Stomach smooth muscle (tissue), 2 donors: Measurements from ENCODE around the gene CHST12.

Source experiments
- H3K27ac ChIP-seq: one replicate; pipeline ENCODE4 v1.7.0; 2013; ENCODE audit warnings: mild to moderate bottlenecking, low read length, inconsistent platforms
- H3K27me3 ChIP-seq, 2 donors: one replicate each; pipeline ENCODE4 v1.7.0; 2013; ENCODE audit warnings: low read length in 2 of 2; ENCODE audit not compliant: insufficient read depth in 2 of 2, control insufficient read depth in 1 of 2
- H3K36me3 ChIP-seq, 2 donors: one replicate each; pipeline ENCODE4 v1.7.0; 2013; ENCODE audit warnings: low read length in 2 of 2; ENCODE audit not compliant: control insufficient read depth in 2 of 2, insufficient read depth in 2 of 2
- H3K4me1 ChIP-seq: one replicate; pipeline ENCODE4 v1.7.0; 2013; ENCODE audit warnings: low read length; ENCODE audit not compliant: control insufficient read depth, insufficient read depth
- H3K4me3 ChIP-seq, 2 donors: one replicate each; pipeline ENCODE4 v1.7.0; 2013; ENCODE audit warnings: low read length in 2 of 2
- H3K9ac ChIP-seq, 2 donors: one replicate each; pipeline ENCODE4 v1.7.0; 2013; ENCODE audit warnings: low read length in 2 of 2, mild to moderate bottlenecking in 1 of 2
- H3K9me3 ChIP-seq, 2 donors: one replicate each; pipeline ENCODE4 v1.7.0; 2013; ENCODE audit warnings: low read length in 2 of 2; ENCODE audit not compliant: control insufficient read depth in 2 of 2
- donor health status: healthy.
- donor health status: Pancreatic carcinoma.

CHST12 gene

DNA sequence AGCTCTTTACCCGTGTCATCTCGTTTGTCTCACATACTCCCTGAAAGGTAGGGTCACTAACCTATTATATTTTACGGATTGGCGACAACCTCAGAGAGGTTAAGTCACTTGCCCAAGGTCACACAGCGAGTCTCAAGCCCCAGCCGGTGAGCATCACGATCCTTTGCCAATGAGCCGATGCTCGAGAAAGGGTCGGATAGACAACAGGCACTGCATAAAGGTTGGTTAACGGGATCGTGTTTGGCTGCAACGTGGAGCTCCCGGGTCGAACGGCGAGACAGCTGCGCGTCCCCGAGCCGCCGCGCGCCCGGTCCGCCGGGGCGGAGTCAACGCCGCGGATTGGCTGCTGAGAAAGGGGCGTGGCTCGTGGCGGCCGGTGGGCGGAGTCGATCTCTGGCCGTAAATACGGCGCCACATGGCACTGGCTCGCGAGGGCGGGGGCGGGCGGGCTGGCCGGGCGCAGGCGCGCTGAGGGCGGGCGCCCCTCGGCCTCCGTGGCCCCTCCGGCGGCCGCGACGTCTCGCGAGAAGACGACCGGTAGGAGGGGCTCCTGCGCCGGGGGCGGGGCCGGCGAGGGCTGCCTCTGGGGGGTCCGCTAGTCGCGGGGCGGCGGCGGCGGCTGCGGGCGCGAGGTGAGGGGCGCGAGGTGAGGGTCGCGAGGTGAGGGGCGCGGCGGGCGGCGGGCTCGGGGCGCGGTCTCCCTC is at the start of gene CHST12:
Gene CHST12 (plus strand): TSS at position 598 of the 704 bp plus-strand sequence. CDS start 29,029 bp downstream, outside the sequence.
- H3K27me3 ChIP-seq, result no peaks in the 10 kb centered on the region
- peak within 1 kb of the TSS; percentile 89 to 95 for H3K4me3 ChIP-seq
- H3K9me3 ChIP-seq, result no peaks in the 10 kb centered on the region
- H3K9ac ChIP-seq, result peak within 1 kb of the TSS; percentile 73 to 75
- H3K27ac ChIP-seq, result peak within 1 kb of the TSS; percentile 31
- no peaks in the 10 kb centered on the region for H3K36me3 ChIP-seq
- peaks cover 25% of the 10 kb centered on the region for H3K4me1 ChIP-seq

DNA sequence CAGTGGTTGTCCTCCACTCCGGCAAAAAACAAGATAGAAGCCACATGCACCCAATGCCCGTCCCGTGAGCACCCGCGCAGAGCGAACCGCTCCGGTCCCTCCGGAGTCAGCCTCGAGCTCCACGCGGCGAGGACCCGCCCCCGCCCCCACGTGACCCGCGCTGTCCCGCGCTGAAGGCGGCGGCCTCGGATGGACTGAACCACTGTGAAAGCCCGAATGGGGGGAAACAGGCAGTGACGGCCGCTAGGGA is 49.5 kb upstream of the CHST12 start:
- Histone ChIP-seq H3K36me3 (peaks cover 0 to 3% of the 10 kb centered on the region in 2 donors), H3K27ac (peak overlapping the region; percentile 100), H3K9me3 (no peaks in the 10 kb centered on the region), H3K9ac (peak overlapping the region; percentile 97 to 100), H3K4me3 (peak overlapping the region; percentile 78 to 90), H3K27me3 (no peaks in the 10 kb centered on the region), H3K4me1 (peaks cover 24% of the 10 kb centered on the region)

DNA sequence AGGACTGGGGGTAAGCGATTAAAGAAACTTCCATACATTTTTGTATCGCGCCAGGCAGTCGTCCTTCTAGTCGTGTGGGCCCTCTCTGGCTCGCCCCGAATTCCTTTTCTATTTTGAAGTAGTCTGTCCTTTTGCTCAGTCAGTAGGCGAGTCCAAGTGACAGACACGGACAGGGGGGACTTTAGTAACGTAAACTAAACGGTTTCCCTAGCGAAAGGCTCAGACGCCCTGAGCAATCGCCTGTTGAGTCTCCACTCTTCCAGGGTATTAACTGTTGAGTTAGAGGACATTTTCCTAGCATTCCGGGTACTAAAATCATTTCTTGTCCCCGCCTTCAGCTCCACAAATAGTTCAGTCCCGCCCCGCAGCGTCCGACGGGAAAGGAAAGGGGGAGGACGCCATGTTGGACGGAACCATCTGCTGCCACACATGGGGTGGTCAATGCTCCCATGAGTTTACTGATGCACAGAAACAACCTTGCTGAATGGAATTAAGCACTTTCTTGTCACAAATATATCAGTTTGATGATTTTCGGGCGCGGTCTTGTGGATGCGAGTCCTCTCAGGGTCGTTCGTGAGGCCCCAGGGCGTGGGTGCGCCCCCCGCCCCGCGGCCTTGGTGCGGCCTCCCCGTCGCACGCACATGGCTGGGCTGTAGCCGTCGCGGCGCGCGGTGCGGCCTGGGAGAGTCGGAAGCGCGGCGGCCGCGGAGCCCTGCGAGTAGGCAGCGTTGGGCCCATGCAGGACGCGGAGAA is 49.0 kb upstream of the CHST12 start, which contains the start of gene EIF3B:
Gene EIF3B (plus strand): TSS at position 642 of the 753 bp plus-strand sequence. CDS start 95 bp downstream, at position 737.
- H3K27me3 ChIP-seq, result no peaks in the 10 kb centered on the region
- H3K4me3 ChIP-seq, result peak within 1 kb of the TSS; percentile 78 to 90
- peaks cover 0 to 3% of the 10 kb centered on the region in 2 donors for H3K36me3 ChIP-seq
- peak within 1 kb of the TSS; percentile 100 for H3K27ac ChIP-seq
- peaks cover 28% of the 10 kb centered on the region for H3K4me1 ChIP-seq
- no peaks in the 10 kb centered on the region for H3K9me3 ChIP-seq
- H3K9ac ChIP-seq, result peak within 1 kb of the TSS; percentile 97 to 100

DNA sequence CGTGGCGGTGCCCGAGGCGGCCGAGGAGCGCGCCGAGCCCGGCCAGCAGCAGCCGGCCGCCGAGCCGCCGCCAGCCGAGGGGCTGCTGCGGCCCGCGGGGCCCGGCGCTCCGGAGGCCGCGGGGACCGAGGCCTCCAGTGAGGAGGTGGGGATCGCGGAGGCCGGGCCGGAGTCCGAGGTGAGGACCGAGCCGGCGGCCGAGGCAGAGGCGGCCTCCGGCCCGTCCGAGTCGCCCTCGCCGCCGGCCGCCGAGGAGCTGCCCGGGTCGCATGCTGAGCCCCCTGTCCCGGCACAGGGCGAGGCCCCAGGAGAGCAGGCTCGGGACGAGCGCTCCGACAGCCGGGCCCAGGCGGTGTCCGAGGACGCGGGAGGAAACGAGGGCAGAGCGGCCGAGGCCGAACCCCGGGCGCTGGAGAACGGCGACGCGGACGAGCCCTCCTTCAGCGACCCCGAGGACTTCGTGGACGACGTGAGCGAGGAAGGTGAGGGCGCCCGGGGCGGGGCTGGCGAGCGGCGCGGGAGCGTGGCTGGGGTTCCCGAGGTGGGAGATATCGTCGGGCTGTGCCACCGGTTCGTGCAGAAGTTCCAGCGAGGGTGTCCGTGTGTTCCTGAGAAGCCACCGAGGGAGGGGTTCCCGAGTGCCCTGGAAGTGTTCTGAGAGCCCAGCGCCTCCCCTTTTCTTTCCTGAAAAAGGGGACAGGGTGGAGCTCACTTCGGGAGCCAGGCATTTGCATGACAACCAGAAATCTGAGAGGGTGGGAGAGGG is 48.3 kb upstream of the CHST12 start:
- H3K4me1 ChIP-seq, result peaks cover 30% of the 10 kb centered on the region
- peak overlapping the region; percentile 70 to 90 for H3K4me3 ChIP-seq
- H3K9me3 ChIP-seq, result no peaks in the 10 kb centered on the region
- no peak overlapping the region for H3K27ac ChIP-seq
- peak overlapping the region; percentile 81 to 89 for H3K9ac ChIP-seq
- no peaks in the 10 kb centered on the region for H3K27me3 ChIP-seq
- peaks cover 0 to 3% of the 10 kb centered on the region in 2 donors for H3K36me3 ChIP-seq

DNA sequence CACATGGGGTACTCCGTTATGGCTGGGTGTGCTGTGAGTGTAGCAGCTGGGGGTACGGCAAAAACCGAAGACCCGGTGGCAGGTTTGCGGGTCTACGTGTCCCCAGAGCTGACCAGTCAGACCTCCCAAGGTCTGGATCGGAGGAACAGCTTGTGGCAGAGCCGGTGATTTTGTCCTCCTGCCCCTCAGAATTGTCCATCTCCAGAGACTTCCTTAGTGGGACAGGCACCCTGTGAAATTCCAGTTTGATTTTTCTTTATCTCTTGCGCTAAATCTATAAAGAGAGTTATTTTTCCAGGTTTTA is 47.8 kb upstream of the CHST12 start:
- Histone ChIP-seq H3K27me3 (no peaks in the 10 kb centered on the region), H3K36me3 (peaks cover 0 to 3% of the 10 kb centered on the region in 2 donors), H3K9ac (peak overlapping the region; percentile 81 to 89), H3K4me1 (peaks cover 30% of the 10 kb centered on the region), H3K9me3 (no peaks in the 10 kb centered on the region), H3K4me3 (peak overlapping the region; percentile 70 to 90), H3K27ac (no peak overlapping the region)

DNA sequence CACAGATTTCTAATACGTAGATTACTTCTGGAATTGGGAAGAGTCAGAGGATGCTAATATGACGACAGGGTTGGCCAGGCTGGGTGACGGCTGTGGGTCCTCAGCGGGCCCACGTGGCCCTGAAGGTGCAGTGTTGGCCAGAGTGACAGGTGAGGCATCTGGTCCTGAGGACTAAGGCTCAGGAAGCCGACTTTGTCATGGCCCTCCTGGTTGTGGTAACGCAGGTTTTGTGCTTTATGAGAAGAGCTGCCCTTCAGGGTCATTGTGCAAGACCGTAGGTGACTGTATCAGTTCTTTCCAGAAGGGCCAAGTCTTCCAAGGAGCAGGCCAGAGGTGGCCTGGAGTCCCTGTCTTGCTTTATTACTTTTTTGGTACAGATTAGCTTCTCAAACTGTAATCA is 46.2 kb upstream of the CHST12 start:
- no peak overlapping the region for H3K27ac ChIP-seq
- peak overlapping the region in 1 of 2 donors; percentile 29 for H3K4me3 ChIP-seq
- H3K36me3 ChIP-seq, result peaks cover under 1 to 7% of the 10 kb centered on the region in 2 donors
- peaks cover 30% of the 10 kb centered on the region for H3K4me1 ChIP-seq
- peak overlapping the region in 1 of 2 donors; percentile 47 for H3K9ac ChIP-seq
- H3K27me3 ChIP-seq, result no peaks in the 10 kb centered on the region
- H3K9me3 ChIP-seq, result no peaks in the 10 kb centered on the region

DNA sequence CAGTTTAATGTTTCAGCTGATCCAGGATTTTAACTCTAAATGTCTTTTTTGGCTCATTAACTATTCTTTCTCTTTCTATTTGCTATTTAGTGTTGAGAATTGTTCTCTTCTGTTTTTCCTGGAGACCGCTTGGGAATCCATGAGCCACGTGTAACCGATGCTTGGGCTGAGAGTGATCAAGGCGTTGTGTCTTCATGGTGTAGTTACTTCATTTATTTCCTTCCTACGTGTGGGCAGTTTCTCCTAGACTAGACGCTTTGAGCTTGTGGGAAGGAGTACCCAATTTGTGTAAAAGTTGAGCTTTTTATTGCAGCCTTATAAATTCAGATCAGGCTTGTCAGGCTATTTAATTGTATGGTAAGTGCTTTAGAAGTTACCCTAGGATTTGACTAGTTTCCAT is 45.8 kb upstream of the CHST12 start:
- Histone ChIP-seq H3K9ac (no peak overlapping the region), H3K4me1 (peaks cover 30% of the 10 kb centered on the region), H3K27me3 (no peaks in the 10 kb centered on the region), H3K36me3 (peaks cover 5 to 11% of the 10 kb centered on the region in 2 donors), H3K4me3 (no peak overlapping the region), H3K9me3 (no peaks in the 10 kb centered on the region), H3K27ac (no peak overlapping the region)

DNA sequence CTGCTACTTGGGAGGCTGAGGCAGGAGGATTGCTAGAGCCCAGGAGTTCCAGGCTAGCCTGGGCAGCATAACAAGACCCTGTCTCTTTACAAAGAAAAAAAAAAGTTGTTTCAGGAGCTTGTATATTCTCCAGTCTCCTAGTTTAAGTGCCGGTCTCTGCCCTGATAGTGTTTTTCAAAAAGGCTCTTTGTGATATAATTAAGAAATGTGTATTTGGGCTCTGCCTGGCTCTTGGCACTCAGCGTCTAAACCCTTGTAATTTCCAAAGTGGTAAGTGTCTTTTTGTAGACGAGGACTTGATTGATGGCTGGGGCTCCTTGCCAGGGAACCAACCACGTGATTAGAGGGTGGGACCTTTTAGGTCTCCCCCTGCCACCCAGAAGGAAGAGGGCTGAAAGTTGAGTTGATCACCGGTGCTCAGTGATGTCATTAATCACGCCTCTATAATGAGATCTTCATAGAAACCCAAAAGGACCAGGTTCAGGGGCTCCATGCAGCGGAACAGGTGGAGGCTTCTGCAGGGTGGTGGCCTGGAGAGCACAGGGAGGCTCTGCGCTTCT is 44.4 kb upstream of the CHST12 start:
- H3K4me1 ChIP-seq, result peaks cover 25% of the 10 kb centered on the region
- no peak overlapping the region for H3K9ac ChIP-seq
- H3K4me3 ChIP-seq, result no peak overlapping the region
- H3K27me3 ChIP-seq, result no peaks in the 10 kb centered on the region
- no peaks in the 10 kb centered on the region for H3K9me3 ChIP-seq
- peaks cover 20 to 23% of the 10 kb centered on the region in 2 donors for H3K36me3 ChIP-seq
- no peak overlapping the region for H3K27ac ChIP-seq

DNA sequence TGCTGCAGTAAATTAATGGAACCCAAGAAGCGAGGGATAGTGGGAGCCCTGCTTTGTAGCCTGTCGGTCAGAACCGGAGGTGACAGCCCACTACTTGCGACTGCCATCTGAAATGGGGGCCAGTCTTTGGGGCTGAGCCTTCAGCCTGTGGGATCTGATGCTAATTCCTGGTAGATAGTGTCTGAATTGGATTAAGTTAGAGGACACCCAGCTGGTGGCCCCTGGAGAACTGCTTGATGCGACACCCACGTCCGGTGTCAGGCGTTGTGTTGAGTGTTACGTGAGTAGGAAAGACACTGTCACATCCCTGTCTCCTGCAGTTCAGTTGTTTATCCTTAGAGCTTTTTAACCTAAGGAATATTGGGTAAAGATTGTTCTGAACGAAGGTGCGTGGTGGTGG is 43.8 kb upstream of the CHST12 start:
- H3K27ac ChIP-seq, result no peak overlapping the region
- no peak overlapping the region for H3K4me3 ChIP-seq
- H3K27me3 ChIP-seq, result no peaks in the 10 kb centered on the region
- peaks cover 25% of the 10 kb centered on the region for H3K4me1 ChIP-seq
- H3K9ac ChIP-seq, result no peak overlapping the region
- no peaks in the 10 kb centered on the region for H3K9me3 ChIP-seq
- H3K36me3 ChIP-seq, result peaks cover 25 to 28% of the 10 kb centered on the region in 2 donors

DNA sequence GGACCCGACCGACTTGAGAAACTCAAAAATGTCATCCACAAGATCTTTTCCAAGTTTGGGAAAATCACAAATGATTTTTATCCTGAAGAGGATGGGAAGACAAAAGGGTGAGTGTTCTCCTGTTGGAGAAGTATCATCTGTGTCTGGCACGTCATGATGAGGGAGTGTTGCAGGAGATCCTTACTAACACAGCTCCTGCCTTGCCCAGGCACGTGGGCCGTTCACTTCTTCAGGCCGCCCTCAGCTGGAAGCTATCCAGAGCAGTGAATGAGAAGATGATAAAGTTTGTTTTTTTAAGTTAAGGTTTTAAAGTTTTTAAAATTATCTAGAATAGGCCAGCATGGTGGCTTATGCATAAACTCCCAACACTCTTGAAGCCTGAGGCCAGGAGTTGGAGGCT is 42.6 kb upstream of the CHST12 start:
- Histone ChIP-seq H3K9ac (no peak overlapping the region), H3K9me3 (no peaks in the 10 kb centered on the region), H3K36me3 (peaks cover 32 to 36% of the 10 kb centered on the region in 2 donors), H3K4me1 (peaks cover 21% of the 10 kb centered on the region), H3K4me3 (no peak overlapping the region), H3K27me3 (no peaks in the 10 kb centered on the region), H3K27ac (no peak overlapping the region)
